ENCODE results near the gene GGN.

DNA sequence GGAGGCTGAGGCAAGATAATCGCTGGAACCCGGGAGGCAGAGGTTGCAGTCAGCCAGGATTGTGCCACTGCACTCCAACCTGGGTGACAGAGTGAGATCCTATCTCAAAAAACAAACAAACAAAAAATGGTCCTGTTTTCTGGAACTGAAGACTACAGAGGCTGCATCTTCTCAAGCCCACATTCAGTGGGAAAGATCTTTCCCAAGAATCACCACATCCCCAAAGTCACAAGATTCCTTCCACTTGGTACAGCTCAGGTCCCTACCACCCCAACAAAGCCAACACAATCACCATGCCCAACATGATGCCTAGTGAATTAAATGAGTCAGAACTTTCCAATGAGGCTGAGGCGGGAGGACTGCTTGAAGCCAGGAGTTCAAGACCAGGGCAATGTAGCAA lies 37.0 kb downstream of the GGN start:
- TF ChIP-seq EZH2phosphoT487 (IDR thresholded peaks at IDR 0.05; ENCODE audit: borderline replicate concordance, low read length) (no peak), EZH2 (IDR thresholded peaks at IDR 0.05; ENCODE audit: low read length, unreplicated experiment) (no peak)
- TF ChIP-seq, protein P1, sequence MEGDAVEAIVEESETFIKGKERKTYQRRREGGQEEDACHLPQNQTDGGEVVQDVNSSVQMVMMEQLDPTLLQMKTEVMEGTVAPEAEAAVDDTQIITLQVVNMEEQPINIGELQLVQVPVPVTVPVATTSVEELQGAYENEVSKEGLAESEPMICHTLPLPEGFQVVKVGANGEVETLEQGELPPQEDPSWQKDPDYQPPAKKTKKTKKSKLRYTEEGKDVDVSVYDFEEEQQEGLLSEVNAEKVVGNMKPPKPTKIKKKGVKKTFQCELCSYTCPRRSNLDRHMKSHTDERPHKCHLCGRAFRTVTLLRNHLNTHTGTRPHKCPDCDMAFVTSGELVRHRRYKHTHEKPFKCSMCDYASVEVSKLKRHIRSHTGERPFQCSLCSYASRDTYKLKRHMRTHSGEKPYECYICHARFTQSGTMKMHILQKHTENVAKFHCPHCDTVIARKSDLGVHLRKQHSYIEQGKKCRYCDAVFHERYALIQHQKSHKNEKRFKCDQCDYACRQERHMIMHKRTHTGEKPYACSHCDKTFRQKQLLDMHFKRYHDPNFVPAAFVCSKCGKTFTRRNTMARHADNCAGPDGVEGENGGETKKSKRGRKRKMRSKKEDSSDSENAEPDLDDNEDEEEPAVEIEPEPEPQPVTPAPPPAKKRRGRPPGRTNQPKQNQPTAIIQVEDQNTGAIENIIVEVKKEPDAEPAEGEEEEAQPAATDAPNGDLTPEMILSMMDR (conservative IDR thresholded peaks at IDR 0.05; ENCODE audit: low read depth, low read length), result no peak

Data from PC-3 (cell line).